Measurements from ENCODE around the gene UBL7. TPM values are rescaled to one million over a fixed set of nuclear protein-coding genes. Genes with fewer than 3 reads are reported as not detected.

Gene UBL7
- total RNA-seq, 2 experiments from 2014 or later, result 52.3 to 58.2 TPM

DNA sequence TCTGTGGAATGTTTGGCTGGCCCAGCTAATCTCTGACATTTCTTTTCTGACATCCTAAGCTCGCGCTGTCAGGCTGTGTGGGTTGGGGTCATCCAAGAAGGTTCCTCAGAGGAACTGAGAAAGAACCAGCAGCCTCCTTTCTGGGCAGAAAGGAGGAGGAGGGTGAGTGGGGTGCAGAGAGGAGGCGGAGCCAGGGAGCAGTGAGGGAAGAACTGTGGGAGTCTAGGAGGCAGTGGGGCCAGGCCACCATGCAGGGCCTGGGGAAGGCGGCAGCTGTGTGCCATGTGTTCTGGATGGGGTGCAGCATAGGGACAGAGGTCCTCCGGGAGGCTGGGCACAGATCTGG lies 32.5 kb downstream of the UBL7 start:
- POLR2A ChIA-PET, result interaction anchor here (1.2 kb wide), 1 partner anchor 11 kb away, joined by 3 read pairs; no protein-coding TSS in a partner anchor
- Mint-ChIP-seq H3K36me3 (peaks cover 50% of the 10 kb centered on the region), H3K4me1 (ENCODE audit: low read depth) (peaks cover 69% of the 10 kb centered on the region)

DNA sequence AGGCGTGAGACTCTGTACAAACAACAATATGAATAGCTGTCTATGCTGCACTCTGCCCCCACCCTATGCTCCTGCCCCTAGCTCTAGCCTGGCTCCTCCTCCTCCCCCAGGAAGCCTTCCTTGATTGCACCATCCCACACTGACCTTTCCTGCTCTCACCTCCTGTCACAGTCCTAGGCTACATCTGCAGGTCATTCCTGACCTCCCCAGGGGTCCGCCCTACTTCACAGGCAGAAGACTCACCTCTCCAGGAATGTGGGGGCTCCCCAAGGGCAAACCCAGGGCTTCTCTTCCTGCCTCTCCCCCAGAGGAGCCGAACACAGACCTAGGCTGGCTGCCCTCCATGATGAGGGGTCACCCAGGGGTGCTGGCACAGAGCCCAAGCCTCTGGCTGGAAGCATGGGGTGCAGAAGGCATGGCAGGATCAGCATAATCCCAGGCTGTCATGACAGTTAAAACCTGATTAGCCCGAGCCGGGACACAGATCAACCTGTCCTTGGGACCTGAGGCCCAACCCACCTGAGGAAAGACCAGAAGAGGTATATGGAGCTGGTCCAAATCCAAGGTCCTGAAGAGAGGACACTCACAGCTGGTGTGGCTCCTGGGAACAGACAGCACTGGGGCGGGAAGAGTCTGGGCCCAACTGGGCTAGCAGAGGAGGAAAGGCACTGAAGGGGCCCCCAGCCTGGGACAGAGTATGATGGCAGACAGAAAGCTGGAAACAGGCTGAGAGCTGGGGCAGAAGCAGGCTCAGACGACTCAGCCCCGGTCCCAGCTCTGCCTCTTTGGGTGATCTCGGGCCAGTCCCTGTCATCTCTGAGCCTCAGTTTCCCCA lies 33.1 kb downstream of the UBL7 start:
- no peaks in the 10 kb centered on the region for H3K27me3 Mint-ChIP-seq
- intact Hi-C loops (cut with micrococcal nuclease), result no loop called here
- POLR2A ChIA-PET, result interaction anchor here (1.2 kb wide), 1 partner anchor 10 kb away, joined by 3 read pairs; no protein-coding TSS in a partner anchor
- CTCF ChIA-PET, result interaction anchor here (0.6 to 26.9 kb wide), 3 partner anchors 13 to 204 kb away, joined by 3 to 652 read pairs (median 3); no protein-coding TSS in a partner anchor
- H3K4me3 Mint-ChIP-seq, result no peak overlapping the region
- no peak for DNase-seq
- H3K36me3 Mint-ChIP-seq, result peaks cover 50% of the 10 kb centered on the region
- H3K27ac Mint-ChIP-seq, result peak overlapping the region; percentile 42
- peaks cover 71% of the 10 kb centered on the region for H3K4me1 Mint-ChIP-seq (ENCODE audit: low read depth)
- H3K9me3 Mint-ChIP-seq, result no peaks in the 10 kb centered on the region

More for the DNA sequence above, 32.5 kb downstream of the UBL7 start:
- H3K27me3 Mint-ChIP-seq, result no peaks in the 10 kb centered on the region
- intact Hi-C loops (cut with micrococcal nuclease), result no loop called here
- no peak for DNase-seq
- peak overlapping the region; percentile 32 for H3K27ac Mint-ChIP-seq
- H3K9me3 Mint-ChIP-seq, result no peaks in the 10 kb centered on the region
- H3K4me3 Mint-ChIP-seq, result no peak overlapping the region
- CTCF ChIA-PET, result interaction anchor here (0.6 to 26.9 kb wide), 2 partner anchors 13 to 51 kb away, joined by 3 to 652 read pairs; no protein-coding TSS in a partner anchor

DNA sequence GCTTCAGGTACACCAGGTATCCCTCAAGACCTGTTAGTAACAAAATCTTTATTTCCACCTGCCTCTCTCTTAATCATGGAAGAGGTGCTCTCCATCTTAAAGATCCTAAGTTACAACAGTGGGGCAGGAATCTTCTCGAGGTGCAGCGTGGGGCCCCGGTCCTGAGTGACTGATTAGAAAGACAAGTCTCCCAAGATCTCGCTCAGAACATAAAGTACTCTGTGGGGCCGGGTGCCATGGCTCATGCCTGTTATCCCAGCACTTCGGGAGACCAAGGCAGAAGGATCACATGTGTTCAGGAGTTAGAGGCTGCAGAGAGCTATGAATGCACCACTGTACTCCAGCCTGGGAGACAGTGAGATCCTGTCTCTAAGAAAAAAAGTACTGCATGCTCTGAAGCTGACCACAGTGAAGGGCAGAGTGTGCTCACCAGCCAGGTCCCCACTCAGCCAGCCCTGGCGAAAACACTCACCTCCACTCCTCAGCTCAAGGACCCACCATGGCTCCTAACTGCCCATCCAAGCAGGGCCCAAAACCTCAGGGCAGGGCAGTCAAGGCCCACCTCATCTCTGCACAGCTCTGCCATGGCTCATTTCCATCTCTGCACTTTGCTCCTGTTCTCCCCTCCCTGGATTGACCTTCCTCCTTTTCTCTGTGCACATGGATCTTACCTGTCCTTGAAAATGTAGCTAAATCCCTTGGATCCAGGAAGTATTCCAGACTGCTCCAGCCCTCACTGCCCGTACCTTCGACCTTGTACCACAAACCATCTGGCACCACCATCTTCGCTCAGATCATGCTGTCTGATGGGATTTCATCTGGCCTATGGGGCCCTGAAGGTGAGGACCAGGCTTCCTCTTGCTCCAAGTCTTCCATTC lies 34.3 kb downstream of the UBL7 start:
- Mint-ChIP-seq H3K27me3 (no peaks in the 10 kb centered on the region), H3K4me3 (no peak overlapping the region), H3K36me3 (peaks cover 40% of the 10 kb centered on the region), H3K4me1 (ENCODE audit: low read depth) (peaks cover 68% of the 10 kb centered on the region), H3K27ac (no peak overlapping the region), H3K9me3 (no peaks in the 10 kb centered on the region)
- DNase-seq, result no peak
- ChIA-PET POLR2A (no interaction called here), CTCF (interaction anchor here (1.2 to 26.9 kb wide), 2 partner anchors 49 to 206 kb away, joined by 3 to 652 read pairs; no protein-coding TSS in a partner anchor)
- intact Hi-C loops (cut with micrococcal nuclease), result no loop called here

DNA sequence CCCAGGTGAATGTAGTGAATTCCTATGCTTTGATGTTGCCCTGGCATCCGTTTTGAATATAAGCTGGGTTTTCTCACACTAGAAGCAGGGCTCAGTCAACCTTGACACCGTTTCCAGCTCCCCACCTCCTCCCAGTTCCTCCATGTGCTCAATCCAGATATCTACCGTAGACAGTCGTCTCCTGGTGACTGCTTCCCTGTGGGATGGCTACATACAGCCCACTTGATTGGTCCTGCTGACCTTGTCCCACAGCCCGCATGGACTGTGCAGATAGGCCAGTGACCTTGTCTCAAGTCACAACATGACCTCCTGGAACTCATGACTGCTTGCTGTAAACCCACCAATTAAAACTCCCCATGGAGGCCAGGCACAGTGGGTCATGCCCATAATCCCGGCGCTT lies 35.3 kb downstream of the UBL7 start:
- peaks cover 29% of the 10 kb centered on the region for H3K36me3 Mint-ChIP-seq
- H3K27ac Mint-ChIP-seq, result no peak overlapping the region
- no peak overlapping the region for H3K4me3 Mint-ChIP-seq
- no peaks in the 10 kb centered on the region for H3K9me3 Mint-ChIP-seq
- no peak for DNase-seq
- H3K27me3 Mint-ChIP-seq, result no peaks in the 10 kb centered on the region
- POLR2A ChIA-PET, result no interaction called here
- CTCF ChIA-PET, result interaction anchor here (1.3 to 26.9 kb wide), 2 partner anchors 13 to 48 kb away, joined by 4 to 652 read pairs; no protein-coding TSS in a partner anchor
- H3K4me1 Mint-ChIP-seq (ENCODE audit: low read depth), result peaks cover 63% of the 10 kb centered on the region
- intact Hi-C loops (cut with micrococcal nuclease), result no loop called here

DNA sequence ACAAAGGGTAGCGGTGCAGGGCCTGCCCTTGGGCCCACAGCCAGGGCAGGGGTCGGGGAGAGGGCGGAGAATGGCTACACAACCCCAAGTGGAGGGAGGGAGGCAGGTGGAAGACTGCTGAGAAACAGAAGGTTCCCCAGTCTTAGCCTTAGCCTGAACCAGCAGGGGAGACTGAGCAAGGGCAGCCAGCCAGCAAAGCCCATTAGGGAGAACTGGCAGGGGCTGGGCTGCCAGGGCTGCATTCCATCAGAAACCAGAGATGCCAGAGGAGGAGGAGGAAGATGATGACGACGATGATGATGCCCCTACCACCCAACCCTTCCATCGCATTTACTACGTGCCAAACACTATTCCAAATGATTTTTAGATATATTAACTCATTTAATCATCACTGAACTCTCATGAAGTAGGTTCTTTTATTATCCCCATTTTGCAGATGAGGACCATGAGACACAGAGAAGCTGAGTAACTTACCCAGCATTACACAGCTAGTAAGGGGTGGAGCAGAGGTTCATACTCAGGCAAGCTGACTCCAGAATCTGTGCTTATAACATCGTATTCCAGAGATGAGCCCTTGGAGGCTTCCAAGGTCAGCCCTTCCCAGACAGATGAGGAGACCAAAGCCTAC lies 35.9 kb downstream of the UBL7 start:
- H3K4me1 Mint-ChIP-seq (ENCODE audit: low read depth), result peaks cover 63% of the 10 kb centered on the region
- no peak overlapping the region for H3K27ac Mint-ChIP-seq
- no peaks in the 10 kb centered on the region for H3K9me3 Mint-ChIP-seq
- H3K4me3 Mint-ChIP-seq, result no peak overlapping the region
- H3K27me3 Mint-ChIP-seq, result no peaks in the 10 kb centered on the region
- CTCF ChIA-PET, result interaction anchor here (1.3 to 26.9 kb wide), 2 partner anchors 14 to 47 kb away, joined by 4 to 652 read pairs; no protein-coding TSS in a partner anchor
- H3K36me3 Mint-ChIP-seq, result peaks cover 24% of the 10 kb centered on the region
- intact Hi-C loops (cut with micrococcal nuclease), result no loop called here
- POLR2A ChIA-PET, result no interaction called here
- DNase-seq, result no peak

DNA sequence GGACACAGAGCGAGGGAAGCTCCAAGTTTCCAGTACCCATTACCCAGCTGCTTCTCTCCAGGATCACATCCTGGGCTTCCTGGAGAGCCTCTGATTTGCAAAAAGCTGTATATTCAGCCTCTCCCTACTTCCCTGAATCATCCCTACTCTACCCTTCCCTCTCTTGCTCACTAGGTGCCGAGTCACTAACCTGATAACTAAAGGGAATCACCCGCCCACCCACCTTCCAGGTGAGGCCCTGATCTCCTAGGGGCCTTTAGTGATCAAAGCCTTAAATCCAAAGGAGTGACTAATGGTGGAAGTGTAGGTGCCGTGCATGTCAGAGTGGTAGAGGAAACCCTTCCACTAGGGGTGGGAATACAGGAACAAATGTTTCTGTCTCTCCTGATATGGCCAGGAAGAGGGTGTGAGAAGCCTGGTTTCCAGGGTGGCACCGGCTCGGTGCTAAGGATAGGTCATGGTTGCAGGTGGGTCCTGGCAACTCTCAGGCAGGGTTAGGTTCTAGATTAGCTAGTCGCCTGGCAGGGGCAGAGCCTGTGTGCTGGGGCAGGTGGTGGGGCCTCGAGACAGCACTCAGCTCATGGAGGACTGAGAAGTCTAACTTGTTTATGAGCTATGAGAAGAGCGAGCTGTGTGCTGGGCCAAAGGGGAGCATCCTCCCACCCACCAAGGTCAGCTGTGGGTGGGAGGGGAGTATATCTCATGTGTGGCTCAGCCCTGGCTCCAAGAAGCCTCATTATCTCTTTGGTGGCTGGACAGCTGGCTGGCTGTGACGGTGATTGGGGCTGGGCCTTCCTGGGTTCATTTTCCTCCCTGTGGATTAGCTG lies 37.3 kb downstream of the UBL7 start:
- no peak overlapping the region for H3K4me3 Mint-ChIP-seq
- H3K27ac Mint-ChIP-seq, result peak overlapping the region; percentile 25
- H3K27me3 Mint-ChIP-seq, result no peaks in the 10 kb centered on the region
- no peak for DNase-seq
- ChIA-PET POLR2A (no interaction called here), CTCF (interaction anchor here (1.1 kb wide), 1 partner anchor 20 kb away, joined by 4 read pairs; no protein-coding TSS in a partner anchor)
- intact Hi-C loops (cut with micrococcal nuclease), result no loop called here
- H3K4me1 Mint-ChIP-seq (ENCODE audit: low read depth), result peaks cover 55% of the 10 kb centered on the region
- H3K9me3 Mint-ChIP-seq, result no peaks in the 10 kb centered on the region
- peaks cover 21% of the 10 kb centered on the region for H3K36me3 Mint-ChIP-seq

DNA sequence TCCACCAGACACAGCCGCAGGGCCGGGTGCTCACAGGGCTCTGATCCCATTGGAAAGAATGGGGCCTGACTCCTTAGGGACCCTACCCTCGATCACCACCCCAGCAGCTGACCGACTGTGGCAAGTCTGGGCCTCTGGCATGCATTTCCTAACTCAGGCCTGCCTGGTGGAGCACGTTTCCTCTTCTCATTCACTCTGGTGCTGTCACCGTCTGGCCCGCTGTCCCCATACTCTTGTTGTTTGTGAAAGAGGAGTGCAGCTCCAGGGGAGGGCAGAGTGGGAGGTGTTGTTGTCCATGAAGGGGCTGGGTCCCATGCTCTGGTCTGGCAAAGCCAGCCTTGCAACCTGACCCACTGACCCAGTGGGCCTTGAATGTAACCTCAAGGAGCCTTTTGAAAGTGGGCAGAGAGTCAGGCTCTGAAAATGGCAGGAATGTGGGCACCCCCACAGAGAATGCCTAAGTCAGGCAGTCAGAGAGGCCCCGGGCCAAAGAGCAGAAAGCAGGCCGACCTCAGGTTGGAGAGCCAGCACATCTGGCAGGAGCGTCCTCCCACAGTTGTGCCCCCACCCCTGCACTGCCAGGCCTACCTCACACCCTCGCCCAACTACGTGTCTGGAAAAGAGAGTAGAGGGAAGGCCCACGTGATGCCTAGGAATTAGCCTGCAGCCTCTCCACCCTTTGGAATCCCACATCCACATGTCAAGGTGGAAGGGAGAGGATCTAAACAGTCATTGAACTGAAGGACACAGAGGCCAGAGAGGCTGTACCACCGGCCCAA lies 38.1 kb downstream of the UBL7 start:
- no peaks in the 10 kb centered on the region for H3K9me3 Mint-ChIP-seq
- CTCF ChIA-PET, result no interaction called here
- POLR2A ChIA-PET, result no interaction called here
- H3K36me3 Mint-ChIP-seq, result peaks cover 25% of the 10 kb centered on the region
- DNase-seq, result no peak
- H3K27me3 Mint-ChIP-seq, result no peaks in the 10 kb centered on the region
- intact Hi-C loops (cut with micrococcal nuclease), result no loop called here
- H3K27ac Mint-ChIP-seq, result no peak overlapping the region
- H3K4me1 Mint-ChIP-seq (ENCODE audit: low read depth), result peaks cover 48% of the 10 kb centered on the region
- no peak overlapping the region for H3K4me3 Mint-ChIP-seq

DNA sequence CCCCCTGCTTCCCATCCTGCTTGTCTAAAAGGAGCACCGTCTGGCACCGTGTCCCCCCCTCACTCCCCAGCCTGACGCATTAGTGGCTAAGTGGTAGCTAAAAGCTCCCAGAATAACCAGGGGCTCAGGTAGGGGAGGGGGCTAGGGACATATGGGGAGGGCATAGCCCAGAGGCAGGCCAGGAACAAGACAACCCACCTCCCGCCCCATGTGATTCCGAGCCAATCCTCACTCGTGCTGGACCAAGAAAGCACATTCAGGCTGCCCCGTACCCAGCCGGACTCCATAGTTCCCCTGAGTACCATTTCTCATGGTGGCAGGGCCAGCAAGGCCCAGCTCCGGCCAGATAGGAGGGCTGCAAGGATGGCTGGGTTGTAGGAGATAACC lies 38.7 kb downstream of the UBL7 start:
- intact Hi-C loops (cut with micrococcal nuclease), result no loop called here
- POLR2A ChIA-PET, result no interaction called here
- Mint-ChIP-seq H3K27ac (no peak overlapping the region), H3K4me3 (no peak overlapping the region), H3K4me1 (ENCODE audit: low read depth) (peaks cover 47% of the 10 kb centered on the region), H3K36me3 (peaks cover 21% of the 10 kb centered on the region), H3K9me3 (no peaks in the 10 kb centered on the region), H3K27me3 (no peaks in the 10 kb centered on the region)
- DNase-seq, result no peak
- CTCF ChIA-PET, result no interaction called here

DNA sequence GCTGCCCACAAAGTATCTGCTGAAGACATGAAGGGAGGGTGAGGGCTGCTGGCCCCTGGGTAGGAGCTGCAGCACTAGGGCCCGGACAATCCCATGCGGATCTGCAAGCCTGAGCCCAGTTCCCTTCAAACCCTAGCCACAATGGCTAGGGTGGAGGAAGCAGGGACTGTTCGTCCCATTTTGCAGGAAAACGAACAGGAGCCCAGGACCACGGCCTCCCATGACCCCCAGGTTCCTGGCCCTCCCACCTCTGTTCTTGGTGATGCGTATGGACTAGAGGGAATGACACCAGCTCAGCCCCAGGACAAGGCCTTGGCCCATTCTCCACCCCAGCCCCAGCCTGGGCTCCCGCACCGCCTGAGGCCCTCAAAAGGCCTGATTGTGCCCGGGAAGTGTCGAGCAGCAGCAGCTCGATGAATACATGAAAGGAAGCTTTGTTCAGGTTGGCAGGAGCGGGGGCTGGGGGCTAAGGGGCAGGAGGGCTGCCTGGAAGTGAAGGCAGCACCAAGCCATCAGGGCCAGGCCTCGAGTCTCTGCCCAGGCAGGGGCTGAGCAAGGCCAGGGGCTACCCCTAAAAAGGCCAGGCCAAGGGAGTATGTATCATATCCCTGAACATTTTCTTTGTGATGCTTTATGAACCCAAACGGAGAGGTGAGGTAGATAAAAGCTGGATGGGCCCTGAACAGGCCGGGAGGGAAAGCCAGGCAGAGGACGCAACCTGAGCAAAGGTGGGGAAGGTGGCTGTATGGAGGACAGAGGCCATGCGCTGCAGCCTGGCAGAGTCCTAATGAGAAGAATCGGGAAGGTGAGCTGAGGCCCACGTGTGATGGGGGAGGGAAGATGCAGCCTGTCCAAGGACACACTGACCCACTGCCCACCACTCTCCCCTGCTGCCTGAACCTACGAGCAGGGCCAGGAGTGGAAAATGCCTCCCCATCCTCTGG lies 39.4 kb downstream of the UBL7 start:
- Mint-ChIP-seq H3K27me3 (no peaks in the 10 kb centered on the region), H3K9me3 (no peaks in the 10 kb centered on the region), H3K4me3 (no peak overlapping the region), H3K4me1 (ENCODE audit: low read depth) (peaks cover 42% of the 10 kb centered on the region), H3K27ac (no peak overlapping the region), H3K36me3 (peaks cover 16% of the 10 kb centered on the region)
- intact Hi-C loops (cut with micrococcal nuclease), result no loop called here
- CTCF ChIA-PET, result interaction anchor here (3.4 kb wide), 1 partner anchor 39 kb away, joined by 12 read pairs; no protein-coding TSS in a partner anchor
- POLR2A ChIA-PET, result interaction anchor here (1.0 kb wide), 1 partner anchor 18 kb away, joined by 3 read pairs; no protein-coding TSS in a partner anchor
- DNase-seq, result no peak

Data from activated CD4-positive, alpha-beta memory T cell treated with anti-CD3 and anti-CD28 coated beads for 36 hours (primary cell).